HG02678 (cell line): ENCODE results near the gene UPF2.
"Not testable (repeated sequence)": the region's sequence is repeated elsewhere in the genome, so short reads cannot be mapped to it uniquely, and the experiment has no call there.

Source experiments
- ATAC-seq: cut with Tn5 transposase; IDR thresholded peaks from one replicate; pipeline ENCODE4 v1.9.1; 2021; ENCODE audit warnings: mild to moderate bottlenecking, moderate library complexity; ENCODE audit not compliant: unreplicated experiment

Gene UPF2

GRCh38 chr10:12045596-12045995 lies 3.0 kb upstream of the UPF2 start:
- no peak for ATAC-seq

GRCh38 chr10:12042409-12042796 lies 206 bp downstream of the UPF2 start:
- ATAC-seq: peak; percentile 14

GRCh38 chr10:12041766-12042408 lies 722 bp downstream of the UPF2 start:
- ATAC-seq: no peak

- ATAC-seq: no peak
These were observed 6.4 kb downstream of the UPF2 start for GRCh38 chr10:12036073-12036655.

- no peak for ATAC-seq
These were observed 11.2 kb downstream of the UPF2 start for GRCh38 chr10:12031404-12031803.

- peak; percentile 90 for ATAC-seq
These were observed 15.1 kb downstream of the UPF2 start for GRCh38 chr10:12027539-12027938.

- ATAC-seq: no peak
These were observed 17.0 kb downstream of the UPF2 start for GRCh38 chr10:12025591-12025990.

GRCh38 chr10:12022580-12023257 lies 19.9 kb downstream of the UPF2 start:
- ATAC-seq: no peak

GRCh38 chr10:12020574-12020973 lies 22.0 kb downstream of the UPF2 start:
- ATAC-seq: no peak

- ATAC-seq: no peak
These were observed 23.2 kb downstream of the UPF2 start for GRCh38 chr10:12019283-12019971.

GRCh38 chr10:12018438-12019282 lies 23.9 kb downstream of the UPF2 start:
- ATAC-seq: no peak

- no peak for ATAC-seq
These were observed 28.7 kb downstream of the UPF2 start for GRCh38 chr10:12013926-12014325.

GRCh38 chr10:12013391-12013790 lies 29.2 kb downstream of the UPF2 start:
- ATAC-seq: not testable (repeated sequence)

- no peak for ATAC-seq
These were observed 32.3 kb downstream of the UPF2 start for GRCh38 chr10:12010353-12010752.

- ATAC-seq: not testable (repeated sequence)
These were observed 33.8 kb downstream of the UPF2 start for GRCh38 chr10:12008842-12009241.

- ATAC-seq: no peak
These were observed 35.9 kb downstream of the UPF2 start for GRCh38 chr10:12006671-12007070.

GRCh38 chr10:11993834-11994468 lies 48.7 kb downstream of the UPF2 start:
- peak; percentile 85 for ATAC-seq

- ATAC-seq: no peak
These were observed 53.7 kb downstream of the UPF2 start for GRCh38 chr10:11988924-11989323.

GRCh38 chr10:11986593-11987216 lies 55.9 kb downstream of the UPF2 start:
- no peak for ATAC-seq

GRCh38 chr10:11982253-11982652 lies 60.4 kb downstream of the UPF2 start:
- ATAC-seq: no peak
